Uterine smooth muscle cell (primary cell): ENCODE results near the gene ANAPC1. TPM values are rescaled to one million over a fixed set of nuclear protein-coding genes. Genes with fewer than 3 reads are reported as not detected.

Source experiments
- total RNA-seq: library from RNA; depleted of rRNA; stranded (reverse); fragments of >200 nt; gene quantifications from 2 replicates; pipeline ENCODE4 v1.2.3, GENCODE V29; 2014

Gene ANAPC1
- 51.7 and 78.1 TPM in 2 replicates for total RNA-seq

GRCh38 chr2:111883661-111884591 is at the start of gene ANAPC1:
ANAPC1 (minus strand) TSS chr2:111884193; CDS start chr2:111880825, 3,368 bp downstream.

GRCh38 chr2:111897924-111898702 is 14.1 kb upstream of the ANAPC1 start, which contains the start of gene MERTK:
MERTK (plus strand) TSS chr2:111898607; CDS start chr2:111898736, 129 bp downstream.

Other genes with a start within 250 kb of the ANAPC1 start
- gene MERTK, start 14.4 kb upstream of the ANAPC1 start, total RNA-seq = 0.11 and 0.37 TPM in 2 replicates
- 35.0 and 44.9 TPM in 2 replicates for gene TMEM87B, start 171.1 kb upstream of the ANAPC1 start, total RNA-seq